ENCODE results near the gene GSC. TPM values are rescaled to one million over a fixed set of nuclear protein-coding genes. Genes with fewer than 3 reads are reported as not detected.
"Not testable (repeated sequence)": the region's sequence is repeated elsewhere in the genome, so short reads cannot be mapped to it uniquely, and the experiment has no call there.

Gene GSC
- total RNA-seq (2014; rRNA removed; shearing (Covaris generic)): 4.2 and 4.7 TPM in 2 replicates
- polyA plus RNA-seq (2014; cell fraction: nucleus; rRNA removed): 10.3 and 13.1 TPM in 2 replicates

DNA sequence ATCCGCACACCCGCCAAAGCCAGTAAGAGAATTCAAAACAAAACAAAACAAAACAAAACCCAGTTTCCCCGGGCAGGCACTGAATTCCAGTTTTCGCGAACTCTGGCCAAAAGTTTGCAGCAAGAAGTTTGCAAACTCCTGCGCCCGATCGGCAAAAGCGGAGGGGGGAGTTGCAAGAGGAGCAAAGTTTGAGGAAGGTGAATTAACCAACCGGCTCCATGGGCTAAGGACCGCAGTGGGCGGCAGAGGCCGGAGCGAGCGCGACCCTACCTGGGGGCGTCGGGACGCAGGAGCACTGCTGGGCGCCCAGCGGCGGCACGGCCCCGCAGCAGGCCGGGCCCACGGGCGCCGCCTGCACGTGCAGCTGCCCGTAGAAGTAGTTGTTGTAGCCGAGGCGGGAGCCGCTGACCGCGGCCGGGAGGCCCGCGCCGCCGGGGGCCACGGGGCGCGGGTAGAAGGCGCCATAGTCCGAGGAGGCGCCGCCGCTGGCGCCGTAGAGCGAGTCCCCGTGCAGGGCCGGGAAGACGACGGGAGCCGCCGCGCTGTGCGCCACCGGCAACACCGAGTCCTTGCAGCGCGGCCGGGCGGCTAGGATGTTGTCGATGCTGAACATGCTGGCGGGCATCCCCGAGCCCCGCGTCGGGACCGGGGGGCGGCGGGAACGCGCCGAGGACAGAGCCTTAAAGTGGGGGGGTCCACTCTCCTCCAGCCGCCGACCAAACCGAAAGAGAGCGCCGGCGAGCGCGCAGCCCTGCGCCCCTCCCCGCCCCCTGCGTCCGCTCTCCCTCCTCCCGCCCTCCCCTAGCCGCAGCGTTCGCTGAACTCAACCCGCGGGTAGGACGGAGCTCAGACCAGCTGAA lies at the start of gene GSC:
GSC (minus strand) TSS at position 723 of the 860 bp plus-strand sequence; CDS start at position 625, 98 bp downstream.
- peak; percentile 38 for DNase-seq (ENCODE audit: extremely low read depth, low read depth)

DNA sequence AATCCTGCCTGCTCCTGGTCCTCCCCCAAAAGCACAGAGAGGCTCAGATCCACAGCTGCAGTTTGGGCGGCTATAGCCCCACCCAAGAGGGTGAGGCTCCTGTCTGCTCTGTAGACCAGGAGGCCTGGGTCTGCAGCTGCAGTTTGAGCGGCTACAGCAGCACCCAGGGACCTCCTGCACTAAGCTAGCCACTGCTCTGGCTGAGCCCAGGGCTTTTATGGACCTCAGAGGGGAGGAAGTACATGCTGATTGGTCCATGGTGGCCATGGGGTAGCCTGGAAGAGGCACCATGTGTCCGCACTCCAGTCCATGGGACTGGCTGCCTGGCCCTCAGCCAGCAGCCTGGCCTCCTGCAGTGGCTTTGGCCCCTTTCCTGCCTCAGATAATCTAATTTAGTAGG lies 49.6 kb upstream of the GSC start:
- DNase-seq (ENCODE audit: extremely low read depth, low read depth): no peak

DNA sequence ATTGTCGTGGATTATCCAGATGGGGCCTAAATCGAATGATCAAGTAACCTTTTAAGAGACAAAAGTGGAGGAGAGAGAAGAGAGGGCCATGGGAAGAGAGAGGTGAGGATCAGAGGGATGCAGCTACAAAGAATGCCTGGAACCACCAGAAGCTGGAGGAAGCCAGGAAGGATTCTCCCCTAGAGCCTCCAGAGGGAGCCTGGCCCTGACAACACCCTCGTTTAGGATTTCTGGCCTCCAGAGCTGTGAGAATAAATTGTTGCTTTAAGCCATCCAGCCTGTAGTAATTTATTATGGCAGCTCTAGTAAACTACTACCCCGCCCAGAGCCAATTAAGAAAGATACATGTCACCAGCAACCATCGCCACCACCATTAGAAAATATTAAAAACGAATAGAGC lies 46.2 kb upstream of the GSC start:
- DNase-seq (ENCODE audit: extremely low read depth, low read depth): no peak

GRCh38 chr14:94805680-94806288 lies 35.9 kb upstream of the GSC start:
- no peak for DNase-seq (ENCODE audit: extremely low read depth, low read depth)

- no peak for DNase-seq (ENCODE audit: extremely low read depth, low read depth)
Observed at GRCh38 chr14:94801225-94801624, 31.3 kb upstream of the GSC start.

DNA sequence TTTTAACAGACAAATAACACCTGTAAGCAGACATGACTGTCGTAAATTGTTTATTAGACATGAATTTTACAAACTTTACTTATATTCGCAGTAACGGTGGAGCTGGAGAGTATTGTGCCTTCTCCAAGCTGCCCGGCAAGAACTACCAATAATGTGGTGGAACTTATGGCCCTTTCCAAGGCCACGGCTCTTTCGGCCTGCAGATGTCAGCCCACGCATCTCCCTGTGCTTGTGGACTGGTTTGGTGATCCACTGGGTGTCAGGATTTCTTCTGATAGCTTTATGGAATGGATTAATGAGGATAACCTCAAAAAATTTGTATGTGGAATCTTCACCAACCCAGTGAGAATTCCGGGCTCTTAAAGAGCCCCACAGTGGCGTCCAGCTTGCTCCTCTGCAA lies 30.9 kb upstream of the GSC start:
- DNase-seq (ENCODE audit: extremely low read depth, low read depth): not testable (repeated sequence)

- no peak for DNase-seq (ENCODE audit: extremely low read depth, low read depth)
Observed at GRCh38 chr14:94797887-94798286, 28.0 kb upstream of the GSC start.

GRCh38 chr14:94796278-94796677 lies 26.4 kb upstream of the GSC start:
- DNase-seq (ENCODE audit: extremely low read depth, low read depth): no peak

DNA sequence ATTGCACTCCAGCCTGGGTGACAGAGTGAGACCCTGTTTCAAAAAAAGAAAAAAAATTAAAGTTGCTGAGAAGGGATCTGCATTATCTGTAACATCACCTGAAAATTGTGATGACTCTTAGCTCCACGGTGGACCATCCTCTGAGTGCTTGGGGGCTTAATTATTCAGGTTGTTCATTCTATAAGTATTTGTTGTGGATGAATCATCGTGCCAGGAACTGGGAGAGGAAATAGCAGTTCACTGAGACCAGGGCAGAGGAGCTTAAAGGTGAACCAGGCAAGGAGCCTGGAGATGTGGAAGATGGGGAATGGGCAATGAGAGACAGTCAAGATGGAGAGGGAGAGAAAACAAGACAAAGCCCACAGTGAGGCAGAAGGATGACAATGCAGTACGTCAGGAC lies 25.5 kb upstream of the GSC start:
- no peak for DNase-seq (ENCODE audit: extremely low read depth, low read depth)

DNA sequence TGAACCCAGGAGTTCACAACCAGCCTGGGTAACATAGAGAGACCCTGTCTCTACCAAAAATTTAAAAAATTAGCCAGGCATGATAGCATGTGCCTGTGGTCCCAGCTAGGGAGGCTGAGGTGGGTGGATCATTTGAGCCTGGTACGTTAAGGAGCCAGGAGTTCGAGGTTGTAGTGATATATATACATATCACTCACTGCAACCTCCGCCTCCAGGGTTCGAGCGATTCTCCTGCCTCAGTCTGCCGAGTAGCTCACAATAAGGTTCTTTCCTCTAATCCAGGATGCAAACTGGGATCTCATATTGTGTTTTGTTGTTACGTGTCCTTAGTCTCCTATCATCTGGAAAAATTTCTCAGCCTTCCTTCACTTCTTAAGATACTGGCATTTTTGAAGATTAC lies 24.0 kb upstream of the GSC start:
- no peak for DNase-seq (ENCODE audit: extremely low read depth, low read depth)

GRCh38 chr14:94787655-94788054 lies 17.7 kb upstream of the GSC start:
- no peak for DNase-seq (ENCODE audit: extremely low read depth, low read depth)

- no peak for DNase-seq (ENCODE audit: extremely low read depth, low read depth)
Observed at GRCh38 chr14:94787092-94787491, 17.2 kb upstream of the GSC start.

DNA sequence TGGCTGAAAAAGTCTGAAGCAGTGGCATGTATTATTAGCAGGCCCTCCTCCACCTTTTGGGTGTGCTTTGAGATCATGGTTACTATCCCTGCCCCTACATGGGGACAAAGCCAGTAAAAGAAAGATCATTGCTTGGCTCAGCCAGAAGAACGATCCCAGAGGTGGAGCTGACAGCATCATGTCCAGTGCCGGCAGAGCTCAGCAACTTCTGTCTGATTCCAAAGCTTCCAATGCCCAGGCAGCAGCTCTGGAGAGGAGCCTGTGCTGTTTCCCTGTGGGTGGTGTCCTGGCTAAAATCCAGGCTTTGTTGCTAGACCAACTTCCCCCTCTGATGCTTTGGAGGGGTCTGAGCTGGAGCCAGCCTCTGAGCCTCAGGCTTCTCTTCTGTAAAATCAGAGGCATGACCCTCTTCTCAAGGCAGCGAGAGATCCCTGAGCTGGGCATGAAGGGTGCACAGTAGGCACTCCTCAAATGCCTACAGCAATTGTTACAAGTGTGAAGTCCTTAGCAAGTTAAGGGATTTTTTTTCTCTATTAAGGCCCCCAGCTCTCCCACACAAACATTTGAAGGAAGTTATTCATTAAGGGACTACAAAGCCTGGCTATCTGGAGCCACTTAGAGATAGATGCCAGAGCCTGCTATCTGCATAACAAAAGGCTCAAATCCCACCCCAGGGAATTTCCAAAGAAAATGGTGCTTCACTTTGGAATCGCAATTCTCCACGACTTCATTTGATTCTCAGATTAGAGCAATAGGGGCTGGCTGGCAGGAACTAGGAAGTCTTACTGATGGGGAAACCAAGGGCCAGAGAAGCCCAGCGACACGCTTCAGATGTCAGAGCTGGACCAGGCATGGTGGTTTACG lies 10.9 kb upstream of the GSC start:
- DNase-seq (ENCODE audit: extremely low read depth, low read depth): no peak

- no peak for DNase-seq (ENCODE audit: extremely low read depth, low read depth)
Observed at GRCh38 chr14:94779713-94780112, 9.8 kb upstream of the GSC start.

GRCh38 chr14:94775871-94776210 lies 5.9 kb upstream of the GSC start:
- peak; percentile 46 for DNase-seq (ENCODE audit: extremely low read depth, low read depth)

- DNase-seq (ENCODE audit: extremely low read depth, low read depth): peak; percentile 43
Observed at GRCh38 chr14:94775091-94775870, 5.4 kb upstream of the GSC start.

DNA sequence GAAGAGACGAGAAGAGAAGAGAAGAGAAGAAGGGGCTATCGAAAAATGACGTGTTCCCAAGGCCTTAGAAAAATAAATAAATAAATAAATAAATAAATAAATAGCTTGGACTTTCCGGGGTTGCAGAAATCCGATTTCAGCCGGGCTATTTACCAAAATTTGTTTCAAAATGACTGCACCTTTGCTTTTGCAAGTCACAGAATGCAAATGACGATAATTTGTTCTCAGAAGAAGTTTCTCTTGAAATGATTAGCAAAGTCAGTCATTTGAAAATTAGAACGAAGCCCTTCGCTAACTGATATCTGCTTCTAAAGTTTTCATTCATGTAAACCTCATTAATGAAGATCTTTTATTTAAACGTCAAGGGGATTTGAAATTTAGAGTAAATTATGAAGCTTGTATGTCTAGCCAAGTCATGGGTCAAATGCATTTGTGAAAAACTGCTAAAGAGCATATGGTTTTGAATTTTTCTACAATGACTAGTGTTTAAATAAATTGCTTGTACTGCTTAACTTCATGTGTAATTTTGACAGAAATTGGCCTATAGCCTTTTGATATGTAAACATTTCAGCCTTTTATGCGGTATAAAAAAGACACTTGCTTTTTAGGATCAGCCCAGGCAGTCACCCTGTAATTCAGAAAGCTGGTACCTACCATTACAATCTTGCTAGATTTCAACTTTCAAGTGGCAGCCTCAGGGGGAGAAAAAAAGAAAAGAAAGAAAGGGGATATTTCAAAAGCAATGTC lies 4.6 kb upstream of the GSC start:
- DNase-seq (ENCODE audit: extremely low read depth, low read depth): no peak

DNA sequence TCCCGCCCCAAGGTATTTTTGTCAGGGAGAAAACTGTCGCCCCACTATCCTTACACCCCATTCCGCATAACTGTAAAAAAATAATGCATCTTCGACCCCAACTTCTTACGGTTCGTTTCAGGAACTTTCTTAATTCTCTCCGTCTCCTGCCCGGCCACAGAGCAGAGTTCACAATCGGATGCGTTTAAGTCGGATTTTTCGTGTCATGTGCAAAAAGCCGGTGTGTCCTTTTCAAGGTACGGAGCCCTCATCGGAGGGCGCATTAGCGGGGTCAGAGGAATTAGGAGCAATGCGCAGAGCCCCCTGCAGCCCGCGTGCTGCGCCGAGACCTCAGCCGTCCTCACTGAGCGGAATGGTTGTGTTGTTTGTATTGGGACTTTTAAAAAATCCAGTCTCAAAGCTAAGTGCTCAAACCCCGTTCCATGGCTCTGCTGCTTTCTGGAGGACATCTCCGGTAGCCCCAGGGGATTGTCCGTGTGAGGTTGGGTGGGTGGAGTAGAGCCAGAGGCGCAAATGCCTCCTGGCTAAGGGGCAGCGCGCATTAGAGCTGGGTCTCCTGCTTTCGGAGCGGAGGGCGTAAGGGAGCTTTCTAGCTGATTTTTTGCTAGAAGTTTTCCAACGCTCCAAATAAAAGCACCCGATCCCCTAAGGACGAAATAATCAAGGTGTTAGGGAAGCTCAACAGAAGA lies 3.9 kb upstream of the GSC start:
- no peak for DNase-seq (ENCODE audit: extremely low read depth, low read depth)

GRCh38 chr14:94773061-94773648 lies 3.2 kb upstream of the GSC start:
- DNase-seq (ENCODE audit: extremely low read depth, low read depth): no peak

Data from NCI-H460 (cell line).